ENCODE data around the gene SPECC1L.
"Not testable (repeated sequence)": the region's sequence is repeated elsewhere in the genome, so short reads cannot be mapped to it uniquely, and the experiment has no call there.

The SPECC1L gene

GRCh38 chr22:24317511-24317910 is 46.9 kb downstream of the SPECC1L start:
- not testable (repeated sequence) for FAIRE-seq; DNase-seq (ENCODE audit: insufficient read length, low spot score)

- no peak for DNase-seq (ENCODE audit: insufficient read length, low spot score)
- no peak for FAIRE-seq
These were observed 48.8 kb downstream of the SPECC1L start for GRCh38 chr22:24319451-24319850.

- FAIRE-seq: no peak
These were observed 51.4 kb downstream of the SPECC1L start for GRCh38 chr22:24321999-24322398.

GRCh38 chr22:24322522-24322921 is 51.9 kb downstream of the SPECC1L start:
- FAIRE-seq (no peak), DNase-seq (ENCODE audit: insufficient read length, low spot score) (no peak)

More at GRCh38 chr22:24321999-24322398, 51.4 kb downstream of the SPECC1L start:
- DNase-seq (ENCODE audit: insufficient read length, low spot score): no peak

- no peak for DNase-seq (ENCODE audit: insufficient read length, low spot score)
- FAIRE-seq: no peak
These were observed 52.6 kb downstream of the SPECC1L start for GRCh38 chr22:24323233-24323632.

- DNase-seq (ENCODE audit: insufficient read length, low spot score) (no peak), FAIRE-seq (no peak)
These were observed 53.1 kb downstream of the SPECC1L start for GRCh38 chr22:24323695-24324094.

GRCh38 chr22:24324137-24324536 is 53.5 kb downstream of the SPECC1L start:
- FAIRE-seq (no peak), DNase-seq (ENCODE audit: insufficient read length, low spot score) (no peak)

- FAIRE-seq (peak; percentile 98), DNase-seq (ENCODE audit: insufficient read length, low spot score) (peak; percentile 64)
These were observed 54.6 kb downstream of the SPECC1L start for GRCh38 chr22:24325105-24325757.

GRCh38 chr22:24326266-24326665 is 55.6 kb downstream of the SPECC1L start:
- FAIRE-seq (no peak), DNase-seq (ENCODE audit: insufficient read length, low spot score) (no peak)

GRCh38 chr22:24327832-24328231 is 57.2 kb downstream of the SPECC1L start:
- FAIRE-seq (no peak), DNase-seq (ENCODE audit: insufficient read length, low spot score) (no peak)

- FAIRE-seq (no peak), DNase-seq (ENCODE audit: insufficient read length, low spot score) (no peak)
These were observed 58.8 kb downstream of the SPECC1L start for GRCh38 chr22:24329453-24329852.

GRCh38 chr22:24330636-24331035 is 60.0 kb downstream of the SPECC1L start:
- DNase-seq (ENCODE audit: insufficient read length, low spot score) (no peak), FAIRE-seq (no peak)

GRCh38 chr22:24331468-24332440 is 61.1 kb downstream of the SPECC1L start:
- DNase-seq (ENCODE audit: insufficient read length, low spot score): no peak
- FAIRE-seq: no peak

GRCh38 chr22:24333301-24333700 is 62.7 kb downstream of the SPECC1L start:
- DNase-seq (ENCODE audit: insufficient read length, low spot score) (no peak), FAIRE-seq (no peak)

GRCh38 chr22:24335496-24335895 is 64.9 kb downstream of the SPECC1L start:
- no peak for DNase-seq (ENCODE audit: insufficient read length, low spot score)
- no peak for FAIRE-seq

GRCh38 chr22:24337894-24338645 is 67.4 kb downstream of the SPECC1L start:
- FAIRE-seq (no peak), DNase-seq (ENCODE audit: insufficient read length, low spot score) (no peak)

GRCh38 chr22:24338726-24339451 is 68.3 kb downstream of the SPECC1L start:
- no peak for FAIRE-seq

GRCh38 chr22:24339452-24339747 is 68.8 kb downstream of the SPECC1L start:
- DNase-seq (ENCODE audit: insufficient read length, low spot score): no peak
- no peak for FAIRE-seq

More at GRCh38 chr22:24338726-24339451, 68.3 kb downstream of the SPECC1L start:
- no peak for DNase-seq (ENCODE audit: insufficient read length, low spot score)

GRCh38 chr22:24341627-24342026 is 71.0 kb downstream of the SPECC1L start:
- DNase-seq (ENCODE audit: insufficient read length, low spot score) (no peak), FAIRE-seq (no peak)

GRCh38 chr22:24350627-24351026 is 80.0 kb downstream of the SPECC1L start:
- DNase-seq (ENCODE audit: insufficient read length, low spot score) (no peak), FAIRE-seq (no peak)

- no peak for FAIRE-seq
- no peak for DNase-seq (ENCODE audit: insufficient read length, low spot score)
These were observed 82.5 kb downstream of the SPECC1L start for GRCh38 chr22:24353121-24353520.
